Epithelial cell of proximal tubule (primary cell): ENCODE data around the gene OR11A1. TPM values are rescaled to one million over a fixed set of nuclear protein-coding genes. Genes with fewer than 3 reads are reported as not detected.

Source experiments
- DNase-seq: peaks from one replicate; pipeline ENCODE4 v3.0.0-alpha.2; 2011; ENCODE audit warnings: low read depth
- H3K4me3 ChIP-seq: 2 replicates; pipeline ENCODE4 v1.5.1; 2011; ENCODE audit warnings: low read depth, mild to moderate bottlenecking, low read length
- CTCF ChIP-seq: conservative IDR thresholded peaks from 2 replicates; pipeline ENCODE4 v1.5.1; 2012; ENCODE audit warnings: low read depth, mild to moderate bottlenecking, low read length
- total RNA-seq: library from RNA; depleted of rRNA; stranded (reverse); fragments of >200 nt; gene quantifications from 2 replicates; pipeline ENCODE4 v1.2.3, GENCODE V29; 2015

OR11A1 gene
- total RNA-seq, 1 donor from 2014 or later: not detected

- no peak for TF ChIP-seq CTCF
- H3K4me3 ChIP-seq: no peak overlapping the region
- DNase-seq: no peak
Measured at GRCh38 chr6:29486577-29486976, 29.7 kb upstream of the OR11A1 start.

GRCh38 chr6:29483735-29484134 lies 26.9 kb upstream of the OR11A1 start:
- TF ChIP-seq CTCF: no peak
- DNase-seq: no peak
- no peak overlapping the region for H3K4me3 ChIP-seq

- no peak overlapping the region for H3K4me3 ChIP-seq
- no peak for TF ChIP-seq CTCF
Measured at GRCh38 chr6:29483186-29483585, 26.3 kb upstream of the OR11A1 start.

GRCh38 chr6:29479560-29479959 lies 22.7 kb upstream of the OR11A1 start:
- no peak for TF ChIP-seq CTCF
- DNase-seq: no peak
- no peak overlapping the region for H3K4me3 ChIP-seq

More at GRCh38 chr6:29483186-29483585, 26.3 kb upstream of the OR11A1 start:
- no peak for DNase-seq

- H3K4me3 ChIP-seq: no peak overlapping the region
- DNase-seq: no peak
Measured at GRCh38 chr6:29478740-29479139, 21.9 kb upstream of the OR11A1 start.

GRCh38 chr6:29477923-29478450 lies 21.1 kb upstream of the OR11A1 start:
- TF ChIP-seq CTCF: no peak
- no peak for DNase-seq
- H3K4me3 ChIP-seq: no peak overlapping the region

More at GRCh38 chr6:29478740-29479139, 21.9 kb upstream of the OR11A1 start:
- no peak for TF ChIP-seq CTCF

GRCh38 chr6:29474996-29475395 lies 18.1 kb upstream of the OR11A1 start:
- no peak for DNase-seq
- no peak overlapping the region for H3K4me3 ChIP-seq
- TF ChIP-seq CTCF: no peak
